H9 (cell line): Measurements from ENCODE around the gene AARSD1. TPM values are rescaled to one million over a fixed set of nuclear protein-coding genes. Genes with fewer than 3 reads are reported as not detected.

Experiments used
- DNase-seq: peaks from one replicate; pipeline ENCODE4 v3.0.0-alpha.2; 2017
- H2AFZ ChIP-seq: one replicate; pipeline ENCODE4 v1.6.1; 2013; ENCODE audit warnings: mild to moderate bottlenecking, low read length, control low read depth, moderate library complexity
- H2AK5ac ChIP-seq: 2 replicates; pipeline ENCODE4 v1.6.1; 2013; ENCODE audit warnings: low read length, control low read depth, mixed read lengths; ENCODE audit not compliant: insufficient read length
- H2BK120ac ChIP-seq: one replicate; pipeline ENCODE4 v1.6.1; 2013; ENCODE audit warnings: low read depth, mild to moderate bottlenecking, low read length, control low read depth, inconsistent platforms; ENCODE audit not compliant: poor library complexity, severe bottlenecking
- H2BK12ac ChIP-seq: 2 replicates; pipeline ENCODE4 v1.6.1; 2013; ENCODE audit warnings: low read length, control low read depth, mixed read lengths, low read depth; ENCODE audit not compliant: insufficient read length
- H2BK15ac ChIP-seq: 2 replicates; pipeline ENCODE4 v1.6.1; 2013; ENCODE audit warnings: low read depth, low read length, control low read depth
- H2BK20ac ChIP-seq: one replicate; pipeline ENCODE4 v1.6.1; 2013; ENCODE audit warnings: low read depth, mild to moderate bottlenecking, low read length, control low read depth, inconsistent platforms; ENCODE audit not compliant: poor library complexity, severe bottlenecking
- H2BK5ac ChIP-seq: 2 replicates; pipeline ENCODE4 v1.6.1; 2013; ENCODE audit warnings: low read length, control low read depth, mixed read lengths; ENCODE audit not compliant: insufficient read length
- H3K14ac ChIP-seq: 2 replicates; pipeline ENCODE4 v1.6.1; 2013; ENCODE audit warnings: low read length, control low read depth; ENCODE audit not compliant: insufficient read depth
- H3K18ac ChIP-seq: 2 replicates; pipeline ENCODE4 v1.6.1; 2013; ENCODE audit warnings: low read depth, mild to moderate bottlenecking, mixed read lengths, low read length, control low read depth; ENCODE audit not compliant: insufficient read length
- H3K23ac ChIP-seq: 2 replicates; pipeline ENCODE4 v1.6.1; 2013; ENCODE audit warnings: low read length, control low read depth, mixed read lengths, low read depth; ENCODE audit not compliant: insufficient read length
- H3K23me2 ChIP-seq: 2 replicates; pipeline ENCODE4 v1.6.1; 2013; ENCODE audit warnings: low read depth, mild to moderate bottlenecking, mixed read lengths, low read length, control low read depth; ENCODE audit not compliant: insufficient read length, poor library complexity, severe bottlenecking
- H3K27ac ChIP-seq: 2 replicates; pipeline ENCODE4 v1.5.1; 2013; ENCODE audit warnings: low read length, control low read depth, mixed read lengths, low read depth; ENCODE audit not compliant: insufficient read length
- H3K27me3 ChIP-seq: 2 replicates; pipeline ENCODE4 v1.6.1; 2013; ENCODE audit warnings: low read length, control low read depth, inconsistent platforms; ENCODE audit not compliant: insufficient read depth
- H3K4ac ChIP-seq: 2 replicates; pipeline ENCODE4 v1.6.1; 2013; ENCODE audit warnings: low read depth, mild to moderate bottlenecking, control low read depth, inconsistent platforms, low read length, moderate library complexity
- H3K4me1 ChIP-seq: 2 replicates; pipeline ENCODE4 v1.6.1; 2013; ENCODE audit warnings: low read length, control low read depth, inconsistent platforms; ENCODE audit not compliant: insufficient read depth
- H3K4me2 ChIP-seq: 2 replicates; pipeline ENCODE4 v1.6.1; 2013; ENCODE audit warnings: low read length, control low read depth, mixed read lengths; ENCODE audit not compliant: insufficient read length, insufficient read depth
- H3K56ac ChIP-seq: 2 replicates; pipeline ENCODE4 v1.6.1; 2013; ENCODE audit warnings: low read depth, mild to moderate bottlenecking, mixed read lengths, low read length, control low read depth; ENCODE audit not compliant: insufficient read length
- H3K79me1 ChIP-seq: 2 replicates; pipeline ENCODE4 v1.6.1; 2013; ENCODE audit warnings: low read depth, mild to moderate bottlenecking, moderate library complexity, low read length, control low read depth, inconsistent platforms; ENCODE audit not compliant: insufficient read depth, poor library complexity, severe bottlenecking
- H3K79me2 ChIP-seq: 2 replicates; pipeline ENCODE4 v1.6.1; 2013; ENCODE audit warnings: low read length, control low read depth, inconsistent platforms; ENCODE audit not compliant: insufficient read depth
- H3K9ac ChIP-seq: 2 replicates; pipeline ENCODE4 v1.6.1; 2013; ENCODE audit warnings: low read length, control low read depth, mixed read lengths; ENCODE audit not compliant: insufficient read length; ENCODE audit errors: extremely low read depth
- H3K9me3 ChIP-seq: one replicate; pipeline ENCODE4 v1.6.1; 2013; ENCODE audit warnings: low read depth, low read length, inconsistent platforms; ENCODE audit not compliant: control insufficient read depth
- H3T11ph ChIP-seq: one replicate; pipeline ENCODE4 v1.6.1; 2013; ENCODE audit warnings: mild to moderate bottlenecking, low read length, control low read depth, inconsistent platforms
- H4K20me1 ChIP-seq: one replicate; pipeline ENCODE4 v1.6.1; 2013; ENCODE audit not compliant: control insufficient read depth, insufficient read length, insufficient read depth
- H4K5ac ChIP-seq: 2 replicates; pipeline ENCODE4 v1.6.1; 2013; ENCODE audit warnings: low read depth, mild to moderate bottlenecking, mixed read lengths, low read length, control low read depth; ENCODE audit not compliant: insufficient read length
- H4K8ac ChIP-seq: replicated peaks from 2 replicates; pipeline ENCODE4 v1.6.1; 2013; ENCODE audit warnings: low read length, control low read depth, mixed read lengths, low read depth; ENCODE audit not compliant: insufficient read length
- H4K91ac ChIP-seq: 2 replicates; pipeline ENCODE4 v1.6.1; 2013; ENCODE audit warnings: low read depth, mild to moderate bottlenecking, moderate library complexity, mixed read lengths, low read length, control low read depth; ENCODE audit not compliant: insufficient read length
- H3K27ac Mint-ChIP-seq, 3 experiments: 2 replicates in 2 of 3; 3 replicates in 1 of 3; pipeline ENCODE4 v1.8.0; 2020 to 2021; ENCODE audit warnings: mixed read lengths in 3 of 3, mild to moderate bottlenecking in 1 of 3, moderate library complexity in 1 of 3
- H3K27me3 Mint-ChIP-seq: 2 replicates; pipeline ENCODE4 v1.8.0; 2021; ENCODE audit warnings: low read depth, mild to moderate bottlenecking, moderate library complexity, mixed read lengths
- H3K36me3 Mint-ChIP-seq, 3 experiments: 2 replicates in 2 of 3; 3 replicates in 1 of 3; pipeline ENCODE4 v1.8.0; 2020 to 2021; ENCODE audit warnings: low read depth in 3 of 3, mixed read lengths in 3 of 3; ENCODE audit not compliant: insufficient read depth in 1 of 3
- H3K4me1 Mint-ChIP-seq, 2 experiments: 2 replicates each; pipeline ENCODE4 v1.8.0; 2020; ENCODE audit warnings: mixed read lengths in 2 of 2
- H3K4me3 Mint-ChIP-seq, 2 experiments: 2 replicates in 1 of 2; 3 replicates in 1 of 2; pipeline ENCODE4 v1.8.0; 2020 to 2021; ENCODE audit warnings: mild to moderate bottlenecking in 2 of 2, mixed read lengths in 2 of 2, moderate library complexity in 1 of 2
- H3K9me3 Mint-ChIP-seq, 2 experiments: 2 replicates in 1 of 2; 3 replicates in 1 of 2; pipeline ENCODE4 v1.8.0; 2020; ENCODE audit warnings: mild to moderate bottlenecking in 2 of 2, mixed read lengths in 2 of 2, moderate library complexity in 1 of 2
- WGBS: extraction: QIAGEN DNeasy Blood & Tissue Kit; methylation state at CpG from one replicate; pipeline ENCODE4 v1.1.7; 2013; ENCODE audit warnings: missing lambda C conversion rate, low lambda C conversion rate, mixed read lengths; ENCODE audit not compliant: insufficient read length; ENCODE audit errors: extremely low coverage; 5-methylcytosine and 5-hydroxymethylcytosine counted together
- total RNA-seq: library from RNA; stranded (reverse); gene quantifications from 2 replicates; pipeline ENCODE4 v1.2.1, GENCODE V29; 2021
- TF ChIP-seq, protein P1 (sequence below): fragments of 200-600 bp; sonication (generic); conservative IDR thresholded peaks from 3 replicates; pipeline ENCODE4 v1.8.0; 2021; ENCODE audit warnings: antibody characterized with exemption, mild to moderate bottlenecking

Gene AARSD1
- total RNA-seq, 1 experiment from 2014 or later = 68.7 TPM

DNA sequence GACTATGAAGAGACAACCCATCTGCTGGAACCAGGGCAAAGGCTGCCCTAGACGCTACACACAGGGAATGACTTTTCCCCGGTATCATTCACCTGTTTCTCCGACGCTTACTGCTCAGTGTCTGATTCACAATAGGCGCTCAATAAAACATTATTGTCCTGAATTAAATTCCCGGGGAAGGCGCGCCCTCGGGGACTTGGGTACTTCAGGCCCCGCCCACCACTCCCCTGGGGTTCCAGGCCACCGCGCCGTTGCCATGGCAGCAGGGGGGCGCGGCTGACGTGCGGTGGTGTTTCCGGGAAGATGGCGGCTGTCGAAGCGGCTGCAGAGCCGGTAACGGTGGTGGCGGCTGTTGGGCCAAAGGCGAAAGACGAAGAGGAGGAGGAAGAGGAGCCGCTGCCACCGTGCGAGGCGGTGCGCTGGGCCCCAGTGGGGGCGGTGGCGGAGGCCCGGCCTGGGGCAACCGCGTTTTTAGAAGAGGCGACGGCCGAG is 16.1 kb upstream of the AARSD1 start, which contains the start of gene RUNDC1:
Gene RUNDC1, plus strand, starts transcription at position 292 of the 492 bp plus-strand sequence. Its CDS starts 12 bp downstream, at position 304.
- Histone ChIP-seq H2BK5ac (no peak within 1 kb of the TSS), H3K4me1 (peaks cover 2% of the 10 kb centered on the region; the same call in 1 of the 2 replicates), H3K4me2 (peak within 1 kb of the TSS; percentile 85), H4K91ac (no peak within 1 kb of the TSS), H2AK5ac (no peak within 1 kb of the TSS), H3T11ph (no peak within 1 kb of the TSS), H3K27ac (no peak within 1 kb of the TSS), H2AFZ (peak within 1 kb of the TSS; percentile 6), H3K27me3 (no peaks in the 10 kb centered on the region), H4K5ac (no peak within 1 kb of the TSS), H3K9me3 (no peaks in the 10 kb centered on the region), H2BK120ac (no peak within 1 kb of the TSS), H4K20me1 (peaks cover 2% of the 10 kb centered on the region), H2BK15ac (no peak within 1 kb of the TSS), H2BK12ac (no peak within 1 kb of the TSS), H3K56ac (no peak within 1 kb of the TSS), H3K79me1 (no peaks in the 10 kb centered on the region), H3K9ac (peak within 1 kb of the TSS; percentile 13), H4K8ac (no peak within 1 kb of the TSS), H3K23me2 (peaks cover 12% of the 10 kb centered on the region), H3K79me2 (peaks cover 4% of the 10 kb centered on the region; the same call in 1 of the 2 replicates), H3K23ac (no peak within 1 kb of the TSS), H3K14ac (peak within 1 kb of the TSS; percentile 34; the same call in 1 of the 2 replicates), H3K4ac (no peak within 1 kb of the TSS), H3K18ac (peak within 1 kb of the TSS; percentile 60), H2BK20ac (no peak within 1 kb of the TSS)
- H3K9me3 Mint-ChIP-seq = no peaks in the 10 kb centered on the region; a peak in 2 of 5 replicates
- DNase-seq = peak; percentile 95
- H3K4me3 Mint-ChIP-seq = peak within 1 kb of the TSS; percentile 95 to 100
- peaks cover 17 to 23% of the 10 kb centered on the region in 2 experiments for H3K4me1 Mint-ChIP-seq
- peaks cover 0 to 20% (median 4%) of the 10 kb centered on the region in 3 experiments; a peak in 5 of 7 replicates for H3K36me3 Mint-ChIP-seq
- peak within 1 kb of the TSS; percentile 67 to 99 (median 97) for H3K27ac Mint-ChIP-seq
- no peaks in the 10 kb centered on the region for H3K27me3 Mint-ChIP-seq
- TF ChIP-seq, protein P1, sequence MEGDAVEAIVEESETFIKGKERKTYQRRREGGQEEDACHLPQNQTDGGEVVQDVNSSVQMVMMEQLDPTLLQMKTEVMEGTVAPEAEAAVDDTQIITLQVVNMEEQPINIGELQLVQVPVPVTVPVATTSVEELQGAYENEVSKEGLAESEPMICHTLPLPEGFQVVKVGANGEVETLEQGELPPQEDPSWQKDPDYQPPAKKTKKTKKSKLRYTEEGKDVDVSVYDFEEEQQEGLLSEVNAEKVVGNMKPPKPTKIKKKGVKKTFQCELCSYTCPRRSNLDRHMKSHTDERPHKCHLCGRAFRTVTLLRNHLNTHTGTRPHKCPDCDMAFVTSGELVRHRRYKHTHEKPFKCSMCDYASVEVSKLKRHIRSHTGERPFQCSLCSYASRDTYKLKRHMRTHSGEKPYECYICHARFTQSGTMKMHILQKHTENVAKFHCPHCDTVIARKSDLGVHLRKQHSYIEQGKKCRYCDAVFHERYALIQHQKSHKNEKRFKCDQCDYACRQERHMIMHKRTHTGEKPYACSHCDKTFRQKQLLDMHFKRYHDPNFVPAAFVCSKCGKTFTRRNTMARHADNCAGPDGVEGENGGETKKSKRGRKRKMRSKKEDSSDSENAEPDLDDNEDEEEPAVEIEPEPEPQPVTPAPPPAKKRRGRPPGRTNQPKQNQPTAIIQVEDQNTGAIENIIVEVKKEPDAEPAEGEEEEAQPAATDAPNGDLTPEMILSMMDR = no peak
- no CpG with 5 or more reads among the region's 39 CpGs for WGBS
